WTC11 (cell line): ENCODE data around the gene BTD. TPM values are rescaled to one million over a fixed set of nuclear protein-coding genes. Genes with fewer than 3 reads are reported as not detected.

ENCODE experiments used
- ATAC-seq: fragments of 200-7000 bp; cut with Tn5 transposase; 2 replicates; pipeline ENCODE4 v1.10.0; 2021; ENCODE audit warnings: mild to moderate bottlenecking, moderate library complexity
- CTCF ChIA-PET: fragments of 300-600 bp; sonication (Branson Sonifier 250); formaldehyde crosslinking; loops from one replicate; lab custom pipeline; 2021; ENCODE audit warnings: antibody characterized with exemption; lab: Charles Lee
- POLR2A ChIA-PET: fragments of 350-600 bp; sonication (Branson Sonifier 250); formaldehyde crosslinking; loops from one replicate; lab custom pipeline; 2021; ENCODE audit warnings: antibody characterized with exemption; lab: Charles Lee
- DNase-seq: peaks from one replicate; pipeline ENCODE4 v3.0.0; 2021; ENCODE audit warnings: low spot score
- H3K27ac Mint-ChIP-seq: 2 replicates; pipeline ENCODE4 v1.8.0; 2021; ENCODE audit warnings: mixed read lengths
- H3K27me3 Mint-ChIP-seq: 2 replicates; pipeline ENCODE4 v1.8.0; 2021; ENCODE audit warnings: low read depth, mild to moderate bottlenecking, moderate library complexity, mixed read lengths
- H3K36me3 Mint-ChIP-seq: 2 replicates; pipeline ENCODE4 v1.8.0; 2021; ENCODE audit warnings: mixed read lengths
- H3K4me1 Mint-ChIP-seq: 2 replicates; pipeline ENCODE4 v1.8.0; 2022; ENCODE audit warnings: mixed read lengths
- H3K4me3 Mint-ChIP-seq: 2 replicates; pipeline ENCODE4 v1.8.0; 2021; ENCODE audit warnings: mild to moderate bottlenecking, moderate library complexity, mixed read lengths
- H3K9me3 Mint-ChIP-seq: 2 replicates; pipeline ENCODE4 v1.8.0; 2021; ENCODE audit warnings: mixed read lengths
- CBFB ChIP-seq: sonication (generic); formaldehyde crosslinking; IDR thresholded peaks from 2 replicates; pipeline ENCODE4 v1.8.1; 2022; ENCODE audit warnings: mild to moderate bottlenecking, low read depth, missing genetic modification reagents
- ELF4 ChIP-seq: sonication (generic); formaldehyde crosslinking; IDR thresholded peaks from 2 replicates; pipeline ENCODE4 v1.8.1; 2022; ENCODE audit warnings: low read depth, mild to moderate bottlenecking, moderate library complexity, missing genetic modification reagents
- ERG ChIP-seq: fragments of 250-450 bp; sonication (Bioruptor Pico); IDR thresholded peaks from 2 replicates; pipeline ENCODE4 v1.8.0; 2021; ENCODE audit warnings: mild to moderate bottlenecking
- FOXJ3 ChIP-seq: sonication (generic); formaldehyde crosslinking; IDR thresholded peaks from 2 replicates; pipeline ENCODE4 v1.9.0; 2021; ENCODE audit warnings: missing genetic modification reagents, mild to moderate bottlenecking, borderline replicate concordance
- GRHL2 ChIP-seq: fragments of 250-450 bp; sonication (Bioruptor Pico); IDR thresholded peaks from 2 replicates; pipeline ENCODE4 v1.8.0; 2022; ENCODE audit warnings: mild to moderate bottlenecking, moderate library complexity; ENCODE audit not compliant: insufficient replicate concordance, severe bottlenecking
- IRF1 ChIP-seq: sonication (generic); formaldehyde crosslinking; IDR thresholded peaks from 2 replicates; pipeline ENCODE4 v1.8.0; 2023; ENCODE audit warnings: missing genetic modification reagents
- MLX ChIP-seq: sonication (generic); formaldehyde crosslinking; IDR thresholded peaks from 2 replicates; pipeline ENCODE4 v1.8.1; 2023; ENCODE audit warnings: mild to moderate bottlenecking, missing genetic modification reagents, moderate library complexity
- PRDM15 ChIP-seq: sonication (generic); formaldehyde crosslinking; IDR thresholded peaks from 2 replicates; pipeline ENCODE4 v1.8.0; 2022; ENCODE audit warnings: missing genetic modification reagents
- SOX15 ChIP-seq: fragments of 250-450 bp; sonication (Bioruptor Pico); IDR thresholded peaks from 2 replicates; pipeline ENCODE4 v1.9.0; 2021; ENCODE audit warnings: mild to moderate bottlenecking
- TEAD4 ChIP-seq: sonication (generic); formaldehyde crosslinking; IDR thresholded peaks from 2 replicates; pipeline ENCODE4 v1.8.0; 2022; ENCODE audit warnings: mild to moderate bottlenecking, missing genetic modification reagents
- TP53 ChIP-seq: sonication (generic); formaldehyde crosslinking; IDR thresholded peaks from 2 replicates; pipeline ENCODE4 v1.8.1; 2023; ENCODE audit warnings: mild to moderate bottlenecking, missing genetic modification reagents
- ZNF263 ChIP-seq: sonication (generic); formaldehyde crosslinking; IDR thresholded peaks from 2 replicates; pipeline ENCODE4 v1.8.1; 2022; ENCODE audit warnings: low read depth, mild to moderate bottlenecking, moderate library complexity, missing genetic modification reagents
- ZNF416 ChIP-seq: fragments of 250-450 bp; sonication (Bioruptor Pico); IDR thresholded peaks from 2 replicates; pipeline ENCODE4 v1.9.0; 2021; ENCODE audit warnings: mild to moderate bottlenecking, inconsistent platforms
- total RNA-seq: library from RNA; stranded (reverse); gene quantifications from 3 replicates; pipeline ENCODE4 v1.2.3, GENCODE V29; 2021
- TF ChIP-seq, protein P1 (sequence below): sonication (generic); formaldehyde crosslinking; IDR thresholded peaks from 2 replicates; pipeline ENCODE4 v1.8.1; 2023; ENCODE audit warnings: mild to moderate bottlenecking, missing genetic modification reagents

BTD gene
- total RNA-seq, 1 experiment from 2014 or later = 18.5 TPM

- TF ChIP-seq ELF4 (CRISPR knock-in tag) (no peak), PRDM15 (no peak), FOXJ3 (CRISPR knock-in tag) (no peak), IRF1 (CRISPR knock-in tag) (no peak), CBFB (no peak), GRHL2 (CRISPR knock-in tag) (no peak)
Measured at GRCh38 chr3:15637131-15637951, 35.8 kb downstream of the BTD start (continued).

- ChIA-PET POLR2A (no interaction called here), CTCF (no interaction called here)
- H3K4me1 Mint-ChIP-seq = peaks cover 31% of the 10 kb centered on the region
- no peak for DNase-seq
- H3K36me3 Mint-ChIP-seq = peaks cover 16% of the 10 kb centered on the region
- ATAC-seq = no peak
- no peak overlapping the region for H3K4me3 Mint-ChIP-seq
- peaks cover 11% of the 10 kb centered on the region for H3K9me3 Mint-ChIP-seq
- no peak overlapping the region for H3K27ac Mint-ChIP-seq
- TF ChIP-seq ERG (CRISPR knock-in tag) (no peak), SOX15 (CRISPR knock-in tag) (no peak), ZNF263 (CRISPR knock-in tag) (no peak), TP53 (no peak), TEAD4 (CRISPR knock-in tag) (no peak), PRDM15 (no peak), ZNF416 (no peak), MLX (CRISPR knock-in tag) (no peak)
- TF ChIP-seq, protein P1, sequence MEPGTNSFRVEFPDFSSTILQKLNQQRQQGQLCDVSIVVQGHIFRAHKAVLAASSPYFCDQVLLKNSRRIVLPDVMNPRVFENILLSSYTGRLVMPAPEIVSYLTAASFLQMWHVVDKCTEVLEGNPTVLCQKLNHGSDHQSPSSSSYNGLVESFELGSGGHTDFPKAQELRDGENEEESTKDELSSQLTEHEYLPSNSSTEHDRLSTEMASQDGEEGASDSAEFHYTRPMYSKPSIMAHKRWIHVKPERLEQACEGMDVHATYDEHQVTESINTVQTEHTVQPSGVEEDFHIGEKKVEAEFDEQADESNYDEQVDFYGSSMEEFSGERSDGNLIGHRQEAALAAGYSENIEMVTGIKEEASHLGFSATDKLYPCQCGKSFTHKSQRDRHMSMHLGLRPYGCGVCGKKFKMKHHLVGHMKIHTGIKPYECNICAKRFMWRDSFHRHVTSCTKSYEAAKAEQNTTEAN (CRISPR knock-in tag) = no peak
- no peaks in the 10 kb centered on the region for H3K27me3 Mint-ChIP-seq
Measured at GRCh38 chr3:15638193-15638890, 36.8 kb downstream of the BTD start.
